Stimulated activated CD8-positive, alpha-beta memory T cell treated with anti-CD3 and anti-CD28 coated beads, Interleukin-7, amount 100 ng/mL, for 4 hours (primary cell): ENCODE results near the gene ROBO2.

ENCODE experiments used
- DNase-seq, 2 donors: peaks; one replicate each; pipeline ENCODE4 v3.0.0-alpha.2; 2020; ENCODE audit warnings: low read depth in 2 of 2

The ROBO2 gene

GRCh38 chr3:77672016-77672415, 632.1 kb downstream of the ROBO2 start:
- no peak for DNase-seq

GRCh38 chr3:77682162-77682561, 642.3 kb downstream of the ROBO2 start:
- DNase-seq: no peak

GRCh38 chr3:77684115-77684514, 644.2 kb downstream of the ROBO2 start:
- DNase-seq: no peak

- no peak for DNase-seq
Observed at GRCh38 chr3:77685713-77686112, 645.8 kb downstream of the ROBO2 start.

GRCh38 chr3:77686560-77686959, 646.7 kb downstream of the ROBO2 start:
- no peak for DNase-seq

- DNase-seq: no peak
Observed at GRCh38 chr3:77687545-77687944, 647.6 kb downstream of the ROBO2 start.

GRCh38 chr3:77690284-77690845, 650.5 kb downstream of the ROBO2 start:
- DNase-seq: no peak

- no peak for DNase-seq
Observed at GRCh38 chr3:77693147-77693546, 653.2 kb downstream of the ROBO2 start.

GRCh38 chr3:77699125-77699691, 659.3 kb downstream of the ROBO2 start:
- no peak for DNase-seq
